GM21381 (cell line): ENCODE results near the gene C1orf141.
"Not testable (repeated sequence)": the region's sequence is repeated elsewhere in the genome, so short reads cannot be mapped to it uniquely, and the experiment has no call there.

Experiments
- ATAC-seq: cut with Tn5 transposase; IDR thresholded peaks from one replicate; pipeline ENCODE4 v1.9.1; 2021; ENCODE audit warnings: mild to moderate bottlenecking, moderate library complexity; ENCODE audit not compliant: unreplicated experiment

C1orf141 gene

GRCh38 chr1:67134695-67135094, at the start of gene C1orf141:
TSS of gene C1orf141 (minus strand) at chr1:67134970. CDS start at chr1:67127240, 7,730 bp downstream.
- ATAC-seq = no peak

GRCh38 chr1:67175530-67176087, 40.8 kb upstream of the C1orf141 start:
- no peak for ATAC-seq

GRCh38 chr1:67174716-67175284, 40.0 kb upstream of the C1orf141 start:
- peak; percentile 55 for ATAC-seq

GRCh38 chr1:67173988-67174387, 39.2 kb upstream of the C1orf141 start:
- ATAC-seq = no peak

GRCh38 chr1:67171978-67172377, 37.2 kb upstream of the C1orf141 start:
- ATAC-seq = no peak

- ATAC-seq = no peak
Observed at GRCh38 chr1:67171574-67171955, 36.8 kb upstream of the C1orf141 start.

GRCh38 chr1:67170751-67171573, 36.2 kb upstream of the C1orf141 start:
- ATAC-seq = no peak

GRCh38 chr1:67169932-67170331, 35.2 kb upstream of the C1orf141 start:
- ATAC-seq = no peak

GRCh38 chr1:67169496-67169895, 34.7 kb upstream of the C1orf141 start:
- peak; percentile 47 for ATAC-seq

- peak; percentile 73 for ATAC-seq
Observed at GRCh38 chr1:67166196-67166595, 31.4 kb upstream of the C1orf141 start, which contains the start of gene IL23R. TSS of gene IL23R (plus strand) at chr1:67166454. CDS start at chr1:67168121, 1,667 bp downstream.

GRCh38 chr1:67165468-67166041, 30.8 kb upstream of the C1orf141 start:
- ATAC-seq = no peak

GRCh38 chr1:67162954-67163353, 28.2 kb upstream of the C1orf141 start:
- peak; percentile 52 for ATAC-seq

- ATAC-seq = no peak
Observed at GRCh38 chr1:67159233-67159632, 24.5 kb upstream of the C1orf141 start.

- ATAC-seq = no peak
Observed at GRCh38 chr1:67158401-67158800, 23.6 kb upstream of the C1orf141 start.

GRCh38 chr1:67150931-67151330, 16.2 kb upstream of the C1orf141 start:
- no peak for ATAC-seq

- peak; percentile 90 for ATAC-seq
Observed at GRCh38 chr1:67149179-67149770, 14.5 kb upstream of the C1orf141 start.

GRCh38 chr1:67148516-67149178, 13.9 kb upstream of the C1orf141 start:
- ATAC-seq = peak; percentile 14

- ATAC-seq = not testable (repeated sequence)
Observed at GRCh38 chr1:67147973-67148372, 13.2 kb upstream of the C1orf141 start.

GRCh38 chr1:67146539-67146938, 11.8 kb upstream of the C1orf141 start:
- ATAC-seq = no peak

GRCh38 chr1:67146101-67146500, 11.3 kb upstream of the C1orf141 start:
- no peak for ATAC-seq

GRCh38 chr1:67144696-67145095, 9.9 kb upstream of the C1orf141 start:
- ATAC-seq = no peak
